Endodermal cell (in vitro differentiated cells): ENCODE data around the gene MEGF11. TPM values are rescaled to one million over a fixed set of nuclear protein-coding genes. Genes with fewer than 3 reads are reported as not detected.

ENCODE experiments used
- DNase-seq: peaks from one replicate; pipeline ENCODE4 v3.0.0-alpha.2; 2017
- H3K27ac ChIP-seq: 2 replicates; pipeline ENCODE4 v1.5.1; 2013; ENCODE audit warnings: mild to moderate bottlenecking, low read depth, low read length, moderate library complexity
- H3K27me3 ChIP-seq: 2 replicates; pipeline ENCODE4 v1.6.1; 2013; ENCODE audit warnings: mild to moderate bottlenecking, low read length, moderate library complexity; ENCODE audit not compliant: insufficient read depth, control insufficient read depth, poor library complexity, severe bottlenecking
- H3K36me3 ChIP-seq: 2 replicates; pipeline ENCODE4 v1.7.0; 2013; ENCODE audit warnings: mild to moderate bottlenecking, low read length, moderate library complexity; ENCODE audit not compliant: control insufficient read depth, insufficient read depth
- H3K4me1 ChIP-seq: one replicate; pipeline ENCODE4 v1.7.0; 2013; ENCODE audit warnings: low read length; ENCODE audit not compliant: control insufficient read depth, insufficient read depth
- H3K4me3 ChIP-seq: 2 replicates; pipeline ENCODE4 v1.5.1; 2013; ENCODE audit warnings: mild to moderate bottlenecking, low read length, moderate library complexity
- H3K9ac ChIP-seq: 2 replicates; pipeline ENCODE4 v1.6.1; 2013; ENCODE audit warnings: mild to moderate bottlenecking, low read length, moderate library complexity; ENCODE audit not compliant: poor library complexity, severe bottlenecking; ENCODE audit errors: extremely low read depth
- H3K9me3 ChIP-seq: 2 replicates; pipeline ENCODE4 v1.6.1; 2013; ENCODE audit warnings: mild to moderate bottlenecking, low read length, moderate library complexity; ENCODE audit not compliant: control insufficient read depth
- H3K27ac Mint-ChIP-seq: 2 replicates; pipeline ENCODE4 v1.8.0; 2020; ENCODE audit warnings: mixed read lengths
- H3K27me3 Mint-ChIP-seq: 2 replicates; pipeline ENCODE4 v1.8.0; 2021; ENCODE audit warnings: mild to moderate bottlenecking, mixed read lengths; ENCODE audit not compliant: insufficient read depth
- H3K36me3 Mint-ChIP-seq: 2 replicates; pipeline ENCODE4 v1.8.0; 2020; ENCODE audit warnings: low read depth, mixed read lengths
- H3K4me1 Mint-ChIP-seq: 2 replicates; pipeline ENCODE4 v1.8.0; 2020; ENCODE audit warnings: mixed read lengths
- H3K4me3 Mint-ChIP-seq: 2 replicates; pipeline ENCODE4 v1.8.0; 2020; ENCODE audit warnings: mild to moderate bottlenecking, moderate library complexity, mixed read lengths
- H3K9me3 Mint-ChIP-seq: 2 replicates; pipeline ENCODE4 v1.8.0; 2020; ENCODE audit warnings: mild to moderate bottlenecking, mixed read lengths
- CTCF ChIP-seq: fragments of 200-600 bp; sonication (generic); conservative IDR thresholded peaks from 2 replicates; pipeline ENCODE4 v1.5.0; 2021; ENCODE audit warnings: antibody characterized with exemption, mild to moderate bottlenecking
- WGBS, 2 experiments: methylation state at CpG; one replicate each; pipeline versions ENCODE4 v1.1.5 to v1.1.7; 2013; ENCODE audit warnings: missing lambda C conversion rate in 2 of 2, mixed read lengths in 1 of 2; ENCODE audit not compliant: insufficient coverage in 1 of 2, insufficient read length in 1 of 2; 5-methylcytosine and 5-hydroxymethylcytosine counted together
- total RNA-seq, 2 donors: library from RNA; stranded (reverse); fragmentation: NEBNext Ultra II Directional in 1 of 2; extraction: Animal tissue kit (Norgen Biotek cat#: 25700) in 1 of 2; gene quantifications; 2 replicates in 1 of 2; 3 replicates in 1 of 2; pipeline ENCODE4 v1.2.1, GENCODE V29; 2021

Gene MEGF11
- total RNA-seq, 2 donors from 2014 or later = 0.73 to 1.2 TPM

GRCh38 chr15:65993236-65993635, 260.3 kb downstream of the MEGF11 start:
- H3K36me3 ChIP-seq = no peaks in the 10 kb centered on the region
- no peak overlapping the region for H3K9ac ChIP-seq
- no peaks in the 10 kb centered on the region for H3K9me3 ChIP-seq
- Mint-ChIP-seq H3K4me1 (peaks cover 7% of the 10 kb centered on the region), H3K9me3 (no peaks in the 10 kb centered on the region), H3K27ac (no peak overlapping the region), H3K4me3 (no peak overlapping the region), H3K36me3 (no peaks in the 10 kb centered on the region), H3K27me3 (peaks cover 2% of the 10 kb centered on the region)
- WGBS, 2 experiments = 50 to 83% methylated on average over 1 to 5 of the region's 5 CpGs
- DNase-seq = no peak
- no peak overlapping the region for H3K27ac ChIP-seq
- H3K4me1 ChIP-seq = peaks cover 3% of the 10 kb centered on the region
- H3K27me3 ChIP-seq = no peaks in the 10 kb centered on the region
- no peak overlapping the region for H3K4me3 ChIP-seq
- no peak for TF ChIP-seq CTCF

GRCh38 chr15:65991721-65992483, 261.6 kb downstream of the MEGF11 start:
- Mint-ChIP-seq H3K4me1 (peaks cover 7% of the 10 kb centered on the region), H3K36me3 (no peaks in the 10 kb centered on the region), H3K9me3 (no peaks in the 10 kb centered on the region), H3K27me3 (peaks cover 2% of the 10 kb centered on the region), H3K27ac (no peak overlapping the region), H3K4me3 (no peak overlapping the region)
- no peak for DNase-seq
- 83 to 89% methylated on average over 5 to 9 of the region's 10 CpGs for WGBS, 2 experiments
- no peaks in the 10 kb centered on the region for H3K9me3 ChIP-seq
- TF ChIP-seq CTCF = no peak
- H3K27ac ChIP-seq = no peak overlapping the region
- H3K4me1 ChIP-seq = peaks cover 3% of the 10 kb centered on the region
- H3K4me3 ChIP-seq = no peak overlapping the region
- no peaks in the 10 kb centered on the region for H3K27me3 ChIP-seq
- no peak overlapping the region for H3K9ac ChIP-seq
- no peaks in the 10 kb centered on the region for H3K36me3 ChIP-seq

- H3K27me3 Mint-ChIP-seq = peaks cover 2% of the 10 kb centered on the region
- no peaks in the 10 kb centered on the region for H3K36me3 ChIP-seq
- WGBS, 2 experiments = 90 to 94% methylated on average over 3 to 4 of the region's 5 CpGs
- DNase-seq = no peak
- no peaks in the 10 kb centered on the region for H3K9me3 ChIP-seq
- H3K4me1 ChIP-seq = peaks cover 3% of the 10 kb centered on the region
- H3K4me1 Mint-ChIP-seq = peaks cover 13% of the 10 kb centered on the region
- no peak overlapping the region for H3K9ac ChIP-seq
- H3K27me3 ChIP-seq = no peaks in the 10 kb centered on the region
- H3K27ac ChIP-seq = no peak overlapping the region
- H3K27ac Mint-ChIP-seq = no peak overlapping the region
- H3K4me3 ChIP-seq = no peak overlapping the region
- no peak for TF ChIP-seq CTCF
- no peaks in the 10 kb centered on the region for H3K9me3 Mint-ChIP-seq
- H3K36me3 Mint-ChIP-seq = no peaks in the 10 kb centered on the region
- H3K4me3 Mint-ChIP-seq = no peak overlapping the region
Observed at GRCh38 chr15:65990298-65990981, 263.1 kb downstream of the MEGF11 start.
